ENCODE results near the gene KCNMB1.

The KCNMB1 gene

GRCh38 chr5:170408877-170409660 lies 19.9 kb upstream of the KCNMB1 start:
- no peaks in the 10 kb centered on the region for H3K36me3 ChIP-seq (ENCODE audit: insufficient read depth, low read length)
- H3K9me3 ChIP-seq (ENCODE audit: low read depth, low read length): no peaks in the 10 kb centered on the region
- no peak for TF ChIP-seq EZH2 (IDR thresholded peaks at IDR 0.05)
- no peak for TF ChIP-seq FOXP2 (optimal IDR thresholded peaks at IDR 0.05; ENCODE audit: control extremely low read depth, extremely low read length, insufficient read depth)
- no peak for TF ChIP-seq POLR2AphosphoS5 (IDR thresholded peaks at IDR 0.05; ENCODE audit: borderline replicate concordance, low read depth, low read length)
- no peak overlapping the region for H3K9ac ChIP-seq (ENCODE audit: insufficient read length)
- H3K27ac ChIP-seq: no peak overlapping the region
- H3K4me3 ChIP-seq: no peak overlapping the region
- DNase-seq (ENCODE audit: low read depth, low spot score): no peak

- TF ChIP-seq FOXP2 (optimal IDR thresholded peaks at IDR 0.05; ENCODE audit: control extremely low read depth, extremely low read length, insufficient read depth): no peak
- TF ChIP-seq EZH2 (IDR thresholded peaks at IDR 0.05): no peak
- TF ChIP-seq POLR2AphosphoS5 (IDR thresholded peaks at IDR 0.05; ENCODE audit: borderline replicate concordance, low read depth, low read length): no peak
- Histone ChIP-seq H3K4me3 (no peak overlapping the region), H3K9ac (ENCODE audit: insufficient read length) (no peak overlapping the region), H3K36me3 (ENCODE audit: insufficient read depth, low read length) (no peaks in the 10 kb centered on the region), H3K9me3 (ENCODE audit: low read depth, low read length) (no peaks in the 10 kb centered on the region), H3K27ac (no peak overlapping the region)
- no peak for DNase-seq (ENCODE audit: low read depth, low spot score)
These were observed 19.1 kb upstream of the KCNMB1 start for GRCh38 chr5:170408226-170408625.

- TF ChIP-seq POLR2AphosphoS5 (IDR thresholded peaks at IDR 0.05; ENCODE audit: borderline replicate concordance, low read depth, low read length) (no peak), FOXP2 (optimal IDR thresholded peaks at IDR 0.05; ENCODE audit: control extremely low read depth, extremely low read length, insufficient read depth) (no peak), EZH2 (IDR thresholded peaks at IDR 0.05) (no peak)
- no peak overlapping the region for H3K27ac ChIP-seq
- DNase-seq (ENCODE audit: low read depth, low spot score): no peak
- no peaks in the 10 kb centered on the region for H3K36me3 ChIP-seq (ENCODE audit: insufficient read depth, low read length)
- H3K9me3 ChIP-seq (ENCODE audit: low read depth, low read length): no peaks in the 10 kb centered on the region
- no peak overlapping the region for H3K9ac ChIP-seq (ENCODE audit: insufficient read length)
- H3K4me3 ChIP-seq: no peak overlapping the region
These were observed 17.9 kb upstream of the KCNMB1 start for GRCh38 chr5:170407062-170407461.

GRCh38 chr5:170405817-170406216 lies 16.6 kb upstream of the KCNMB1 start:
- H3K36me3 ChIP-seq (ENCODE audit: insufficient read depth, low read length): no peaks in the 10 kb centered on the region
- no peak for DNase-seq (ENCODE audit: low read depth, low spot score)
- no peaks in the 10 kb centered on the region for H3K9me3 ChIP-seq (ENCODE audit: low read depth, low read length)
- H3K27ac ChIP-seq: no peak overlapping the region
- H3K4me3 ChIP-seq: no peak overlapping the region
- no peak overlapping the region for H3K9ac ChIP-seq (ENCODE audit: insufficient read length)
- TF ChIP-seq FOXP2 (optimal IDR thresholded peaks at IDR 0.05; ENCODE audit: control extremely low read depth, extremely low read length, insufficient read depth) (no peak), EZH2 (IDR thresholded peaks at IDR 0.05) (no peak), POLR2AphosphoS5 (IDR thresholded peaks at IDR 0.05; ENCODE audit: borderline replicate concordance, low read depth, low read length) (no peak)

- no peaks in the 10 kb centered on the region for H3K9me3 ChIP-seq (ENCODE audit: low read depth, low read length)
- no peak overlapping the region for H3K27ac ChIP-seq
- no peak overlapping the region for H3K9ac ChIP-seq (ENCODE audit: insufficient read length)
- TF ChIP-seq FOXP2 (optimal IDR thresholded peaks at IDR 0.05; ENCODE audit: control extremely low read depth, extremely low read length, insufficient read depth) (no peak), EZH2 (IDR thresholded peaks at IDR 0.05) (no peak), POLR2AphosphoS5 (IDR thresholded peaks at IDR 0.05; ENCODE audit: borderline replicate concordance, low read depth, low read length) (no peak)
- H3K4me3 ChIP-seq: no peak overlapping the region
- no peaks in the 10 kb centered on the region for H3K36me3 ChIP-seq (ENCODE audit: insufficient read depth, low read length)
- no peak for DNase-seq (ENCODE audit: low read depth, low spot score)
These were observed 15.2 kb upstream of the KCNMB1 start for GRCh38 chr5:170404398-170404797.

- DNase-seq (ENCODE audit: low read depth, low spot score): no peak
- TF ChIP-seq FOXP2 (optimal IDR thresholded peaks at IDR 0.05; ENCODE audit: control extremely low read depth, extremely low read length, insufficient read depth) (no peak), EZH2 (IDR thresholded peaks at IDR 0.05) (no peak), POLR2AphosphoS5 (IDR thresholded peaks at IDR 0.05; ENCODE audit: borderline replicate concordance, low read depth, low read length) (no peak)
- Histone ChIP-seq H3K9me3 (ENCODE audit: low read depth, low read length) (no peaks in the 10 kb centered on the region), H3K27ac (no peak overlapping the region), H3K4me3 (no peak overlapping the region), H3K9ac (ENCODE audit: insufficient read length) (no peak overlapping the region), H3K36me3 (ENCODE audit: insufficient read depth, low read length) (no peaks in the 10 kb centered on the region)
These were observed 14.5 kb upstream of the KCNMB1 start for GRCh38 chr5:170403675-170404074.

GRCh38 chr5:170402508-170402907 lies 13.3 kb upstream of the KCNMB1 start:
- no peaks in the 10 kb centered on the region for H3K9me3 ChIP-seq (ENCODE audit: low read depth, low read length)
- no peak overlapping the region for H3K9ac ChIP-seq (ENCODE audit: insufficient read length)
- no peaks in the 10 kb centered on the region for H3K36me3 ChIP-seq (ENCODE audit: insufficient read depth, low read length)
- no peak for TF ChIP-seq EZH2 (IDR thresholded peaks at IDR 0.05)
- TF ChIP-seq POLR2AphosphoS5 (IDR thresholded peaks at IDR 0.05; ENCODE audit: borderline replicate concordance, low read depth, low read length): no peak
- TF ChIP-seq FOXP2 (optimal IDR thresholded peaks at IDR 0.05; ENCODE audit: control extremely low read depth, extremely low read length, insufficient read depth): no peak
- no peak overlapping the region for H3K4me3 ChIP-seq
- no peak for DNase-seq (ENCODE audit: low read depth, low spot score)
- no peak overlapping the region for H3K27ac ChIP-seq

- Histone ChIP-seq H3K4me3 (no peak overlapping the region), H3K36me3 (ENCODE audit: insufficient read depth, low read length) (no peaks in the 10 kb centered on the region), H3K9me3 (ENCODE audit: low read depth, low read length) (no peaks in the 10 kb centered on the region), H3K27ac (no peak overlapping the region), H3K9ac (ENCODE audit: insufficient read length) (no peak overlapping the region)
- DNase-seq (ENCODE audit: low read depth, low spot score): no peak
- TF ChIP-seq FOXP2 (optimal IDR thresholded peaks at IDR 0.05; ENCODE audit: control extremely low read depth, extremely low read length, insufficient read depth) (no peak), POLR2AphosphoS5 (IDR thresholded peaks at IDR 0.05; ENCODE audit: borderline replicate concordance, low read depth, low read length) (no peak), EZH2 (IDR thresholded peaks at IDR 0.05) (no peak)
These were observed 7.9 kb upstream of the KCNMB1 start for GRCh38 chr5:170397059-170397458.

- DNase-seq (ENCODE audit: low read depth, low spot score): no peak
- Histone ChIP-seq H3K4me3 (no peak overlapping the region), H3K9ac (ENCODE audit: insufficient read length) (no peak overlapping the region), H3K36me3 (ENCODE audit: insufficient read depth, low read length) (no peaks in the 10 kb centered on the region), H3K27ac (no peak overlapping the region), H3K9me3 (ENCODE audit: low read depth, low read length) (no peaks in the 10 kb centered on the region)
- TF ChIP-seq FOXP2 (optimal IDR thresholded peaks at IDR 0.05; ENCODE audit: control extremely low read depth, extremely low read length, insufficient read depth) (no peak), EZH2 (IDR thresholded peaks at IDR 0.05) (no peak), POLR2AphosphoS5 (IDR thresholded peaks at IDR 0.05; ENCODE audit: borderline replicate concordance, low read depth, low read length) (no peak)
These were observed 4.8 kb upstream of the KCNMB1 start for GRCh38 chr5:170393958-170394357.
